Left colon (tissue), 2 donors: ENCODE measurements around the gene PER1. TPM values are rescaled to one million over a fixed set of nuclear protein-coding genes. Genes with fewer than 3 reads are reported as not detected.

ENCODE experiments used
- ATAC-seq: fragments of 200-7000 bp; cut with Tn5 transposase; one replicate; pipeline ENCODE4 v1.9.1; 2020; ENCODE audit warnings: mild to moderate bottlenecking, moderate library complexity
- DNase-seq, 2 donors: peaks; one replicate each; pipeline ENCODE4 v3.0.0-alpha.2; 2020
- intact Hi-C, 2 donors: fragments of 100-400 bp; cut with DNase I in 1 of 2; cut with micrococcal nuclease in 1 of 2; formaldehyde crosslinking; loops; one replicate each; pipeline versions ENCODE4 v1.11.2 to v1.14.0; 2022; cut with DNase I, micrococcal nuclease
- long read RNA-seq: library from polyadenylated mRNA; unstranded; transcript quantifications from one replicate; pipeline ENCODE4 v2.0.0, GENCODE V29; 2021
- total RNA-seq, 2 donors: library from RNA; stranded (reverse); fragmentation: NEBNext Ultra II Directional; extraction: Animal tissue kit (Norgen Biotek cat#: 25700); gene quantifications; one replicate each; pipeline ENCODE4 v1.2.1, GENCODE V29; 2021
- donor health status: DM: no; HTN: no; CAD: no.
- donor health status: DM: yes; HTN: yes; CAD: no.

PER1 gene
- total RNA-seq = 100 to 1,000 TPM in 1 of 2 donors, 10 to 100 TPM in 1; 35.0 to 113 TPM
- long read RNA-seq, partial matches to known transcripts = 23 of 31 reads
- long read RNA-seq, other reads (novel, unspliced or antisense) = 8 of 31 reads

- intact Hi-C loops = no loop called here
- ATAC-seq = peak; percentile 47
- DNase-seq = peak; percentile 96 to 98
Measured at GRCh38 chr17:8152112-8152775, at the start of gene PER1. PER1 (minus strand) TSS chr17:8152404; CDS start chr17:8150706, 1,698 bp downstream.

GRCh38 chr17:8192070-8192815 lies 40.0 kb upstream of the PER1 start:
- ATAC-seq = peak; percentile 54
- intact Hi-C loops = no loop called here
- peak; percentile 71 to 91 for DNase-seq

GRCh38 chr17:8190506-8190905 lies 38.3 kb upstream of the PER1 start:
- ATAC-seq (no peak), DNase-seq (no peak)
- intact Hi-C loops = no loop called here

GRCh38 chr17:8189711-8190477 lies 37.7 kb upstream of the PER1 start, which contains the start of gene BORCS6:
BORCS6 (minus strand) TSS chr17:8190180; CDS start chr17:8190140, 40 bp downstream.
- intact Hi-C loops = loop anchor here in 1 of 2 donors (10.0 kb wide), 1 partner anchor 65 kb away; the partner anchor contains the start of gene HES7
- DNase-seq (peak; percentile 96 to 99), ATAC-seq (peak; percentile 68)

GRCh38 chr17:8189041-8189710 lies 37.0 kb upstream of the PER1 start:
- ATAC-seq (peak; percentile 12), DNase-seq (peak in 1 of 2 donors; percentile 71)
- intact Hi-C loops = loop anchor here in 1 of 2 donors (10.0 kb wide), 1 partner anchor 64 kb away; the partner anchor contains the start of gene HES7

- DNase-seq (peak in 1 of 2 donors; percentile 31), ATAC-seq (no peak)
- intact Hi-C loops = loop anchor here in 1 of 2 donors (10.0 kb wide), 1 partner anchor 64 kb away; the partner anchor contains the start of gene HES7
Measured at GRCh38 chr17:8188263-8188839, 36.1 kb upstream of the PER1 start.

GRCh38 chr17:8187517-8188262 lies 35.5 kb upstream of the PER1 start:
- ATAC-seq (peak; percentile 42), DNase-seq (peak; percentile 87 to 88)
- intact Hi-C loops = loop anchor here in 1 of 2 donors (10.0 kb wide), 1 partner anchor 63 kb away; the partner anchor contains the start of gene HES7

GRCh38 chr17:8186787-8187516 lies 34.7 kb upstream of the PER1 start:
- ATAC-seq (peak; percentile 53), DNase-seq (peak; percentile 93 to 94)
- intact Hi-C loops = loop anchor here in 1 of 2 donors (1.0 to 10.0 kb wide), 2 partner anchors 34 to 62 kb away; partner anchors contain the start of gene HES7

- ATAC-seq (no peak), DNase-seq (no peak)
Measured at GRCh38 chr17:8186446-8186786, 34.2 kb upstream of the PER1 start.

GRCh38 chr17:8185582-8186445 lies 33.6 kb upstream of the PER1 start:
- intact Hi-C loops = loop anchor here in 1 of 2 donors (1.0 to 10.0 kb wide), 2 partner anchors 35 to 61 kb away; partner anchors contain the start of gene HES7

More at GRCh38 chr17:8186446-8186786, 34.2 kb upstream of the PER1 start:
- intact Hi-C loops = loop anchor here in 1 of 2 donors (1.0 to 10.0 kb wide), 2 partner anchors 35 to 62 kb away; partner anchors contain the start of gene HES7

GRCh38 chr17:8176998-8177731 lies 25.0 kb upstream of the PER1 start:
- intact Hi-C loops = no loop called here
- DNase-seq = no peak
- no peak for ATAC-seq

More at GRCh38 chr17:8185582-8186445, 33.6 kb upstream of the PER1 start:
- DNase-seq (peak; percentile 72 to 90), ATAC-seq (peak; percentile 20)

GRCh38 chr17:8176197-8176940 lies 24.2 kb upstream of the PER1 start, which contains the start of gene TMEM107:
TMEM107 (minus strand) TSS chr17:8176380; CDS start chr17:8176286, 94 bp downstream.
- intact Hi-C loops = no loop called here
- DNase-seq = peak; percentile 91 to 94
- peak; percentile 76 for ATAC-seq

GRCh38 chr17:8175795-8176196 lies 23.6 kb upstream of the PER1 start:
- DNase-seq (no peak), ATAC-seq (peak; percentile 7)
- intact Hi-C loops = no loop called here

- DNase-seq (no peak), ATAC-seq (peak; percentile 5)
- intact Hi-C loops = no loop called here
Measured at GRCh38 chr17:8173871-8174322, 21.7 kb upstream of the PER1 start.
